Heart right ventricle (tissue), 16 donors: ENCODE measurements around the gene RNF157. TPM values are rescaled to one million over a fixed set of nuclear protein-coding genes. Genes with fewer than 3 reads are reported as not detected.
A peak's percentile ranks its signal among the peaks of the same experiment; 100 is the strongest.

Experiments
- ATAC-seq, 8 donors: fragments of 200-7000 bp; cut with Tn5 transposase; one replicate each; pipeline ENCODE4 v1.9.1; 2020; ENCODE audit warnings: mild to moderate bottlenecking in 8 of 8, moderate library complexity in 8 of 8, moderate number of reproducible peaks in 1 of 8
- DNase-seq, 2 donors: peaks; one replicate each; pipeline ENCODE4 v3.0.0-alpha.2; 2020
- H3K27ac ChIP-seq, 10 donors: fragments of 200-600 bp; sonication (generic) in 2 of 10; one replicate each; pipeline versions ENCODE4 v1.5.0 to v1.8.0; 2020 to 2022; ENCODE audit warnings: mild to moderate bottlenecking in 3 of 10
- H3K27me3 ChIP-seq, 7 donors: fragments of 200-600 bp; one replicate each; pipeline ENCODE4 v1.8.0; 2021 to 2022; ENCODE audit warnings: mild to moderate bottlenecking in 2 of 7
- H3K36me3 ChIP-seq, 9 donors: fragments of 200-600 bp; sonication (generic) in 1 of 9; one replicate each; pipeline versions ENCODE4 v1.5.0 to v1.8.0; 2020 to 2022; ENCODE audit warnings: mild to moderate bottlenecking in 2 of 9
- H3K4me1 ChIP-seq, 9 donors: fragments of 200-600 bp; sonication (generic) in 1 of 9; one replicate each; pipeline versions ENCODE4 v1.5.0 to v1.8.0; 2020 to 2022; ENCODE audit warnings: mild to moderate bottlenecking in 4 of 9
- H3K4me3 ChIP-seq, 10 donors: fragments of 200-600 bp; sonication (generic) in 2 of 10; one replicate each; pipeline versions ENCODE4 v1.5.0 to v1.8.0; 2020 to 2022; ENCODE audit warnings: mild to moderate bottlenecking in 7 of 10, moderate library complexity in 2 of 10
- H3K9me3 ChIP-seq, 11 donors: fragments of 200-600 bp in 10 of 11; sonication (generic) in 2 of 11; one replicate each; pipeline versions ENCODE4 v1.5.0 to v1.8.0; 2013 to 2022; ENCODE audit warnings: mild to moderate bottlenecking in 2 of 11, control low read depth in 1 of 11, moderate library complexity in 1 of 11
- CTCF ChIP-seq, 9 donors: fragments of 200-600 bp; sonication (generic) in 2 of 9; IDR thresholded peaks; one replicate each; pipeline versions ENCODE4 v1.5.0 to v1.8.0; 2021 to 2022; ENCODE audit warnings: antibody characterized with exemption in 9 of 9, mild to moderate bottlenecking in 5 of 9, moderate library complexity in 1 of 9
- WGBS, 2 donors: extraction: QIAGEN DNeasy Blood & Tissue Kit; methylation state at CpG; one replicate each; pipeline ENCODE4 v1.1.7; 2013; ENCODE audit warnings: inconsistent platforms in 1 of 2; 5-methylcytosine and 5-hydroxymethylcytosine counted together
- intact Hi-C, 10 donors: fragments of 100-400 bp; cut with DNase I; formaldehyde crosslinking; loops; one replicate each; pipeline versions ENCODE4 v1.11.1 to v1.14.2; 2022
- polyA plus RNA-seq, 2 donors: library from polyadenylated mRNA; stranded (reverse); fragments of 200-250 nt; gene quantifications; one replicate each; pipeline ENCODE4 v1.2.3, GENCODE V29; 2013
- total RNA-seq, 10 donors: library from RNA; stranded (reverse); fragmentation: NEBNext Ultra II Directional in 3 of 10; extraction: Animal tissue kit (Norgen Biotek cat#: 25700) in 3 of 10; gene quantifications; one replicate each; pipeline versions ENCODE4 v1.2.1 to v1.2.4, GENCODE V29; 2021 to 2023
- donor health status: Arrhythmogenic right ventricular cardiomyopathy.
- donor health status: ischemic (EF 13 %, LVEDD 7.1; RV severe dilation, severe dysfunction).
- donor health status: healthy with polysubstance abuse.
- donor health status: DM: no; HTN: yes; CAD: no.
- donor health status: DM: no; HTN: no; CAD: no.
- donor health status: ischemic (EF 25% LVEDD 6.9; RV normal size, moderate dysfunction).
- donor health status: ischemic (EF 25% LVEDD 5.7; RV mildly dilated, moderate dysfunction).
- donor health status: healthy.
- donor health status: DM: yes; HTN: yes; CAD: no.
- donor health status: Ischemic cardiomyopathy.
- donor health status: ischemic (EF 35%, LVEDD 5.7; RV mildly dilated, moderate dysfunction).
- donor health status: nonischemic (EF 11% LVEDD 7.7; RV severe dilation, severe dysfunction).
- donor health status: DM: yes; HTN: yes; CAD: no.
- donor health status: PGD.
- donor health status: ischemic (EF 29% LVEDD 5.4; RV normal size, mild dysfunction).
- donor health status: nonischemic (EF 23%, LVEDD 6.1; RV moderate dilation, normal function).

RNF157 gene
- total and polyA plus RNA-seq, 12 donors, result 1.3 to 18.8 (median 3.4) TPM

GRCh38 chr17:76182016-76182764, 58.1 kb downstream of the RNF157 start:
- no peak overlapping the region for H3K4me3 ChIP-seq
- no peaks in the 10 kb centered on the region for H3K27me3 ChIP-seq
- intact Hi-C loops, result loop anchor here in 8 of 10 donors (1.0 to 10.0 kb wide), 7 partner anchors 60 to 167 kb away; no protein-coding TSS in a partner anchor
- peaks cover 0 to 23% (median 3%) of the 10 kb centered on the region in 9 donors for H3K4me1 ChIP-seq
- DNase-seq (peak; percentile 85 to 89), ATAC-seq (peak; percentile 80 to 92 (median 86))
- H3K9me3 ChIP-seq, result no peaks in the 10 kb centered on the region
- WGBS, 2 donors, result 13 to 15% methylated on average over 11 of the region's 11 CpGs
- peak; percentile 71 to 93 (median 87) for TF ChIP-seq CTCF (IDR thresholded peaks at IDR 0.05)
- peak overlapping the region in 1 of 10 donors; percentile 61 for H3K27ac ChIP-seq
- H3K36me3 ChIP-seq, result no peaks in the 10 kb centered on the region

GRCh38 chr17:76179496-76180467, 60.5 kb downstream of the RNF157 start:
- no peak for DNase-seq
- Histone ChIP-seq H3K36me3 (no peaks in the 10 kb centered on the region), H3K9me3 (no peaks in the 10 kb centered on the region), H3K4me1 (peaks cover 0 to 23% (median 3%) of the 10 kb centered on the region in 9 donors), H3K27me3 (no peaks in the 10 kb centered on the region), H3K27ac (peak overlapping the region in 1 of 10 donors; percentile 75), H3K4me3 (no peak overlapping the region)
- intact Hi-C loops, result loop anchor here (2.0 to 10.0 kb wide), 6 partner anchors 55 to 165 kb away; no protein-coding TSS in a partner anchor
- no peak for ATAC-seq
- peak in 1 of 9 donors; percentile 23 for TF ChIP-seq CTCF (IDR thresholded peaks at IDR 0.05)
- WGBS, 2 donors, result 80 to 82% methylated on average over 6 of the region's 6 CpGs

- Histone ChIP-seq H3K27ac (peak overlapping the region in 1 of 10 donors; percentile 10), H3K27me3 (no peaks in the 10 kb centered on the region), H3K4me1 (peaks cover 0 to 23% (median 3%) of the 10 kb centered on the region in 9 donors), H3K9me3 (no peaks in the 10 kb centered on the region), H3K4me3 (no peak overlapping the region), H3K36me3 (no peaks in the 10 kb centered on the region)
- no peak for TF ChIP-seq CTCF (IDR thresholded peaks at IDR 0.05)
- intact Hi-C loops, result loop anchor here in 3 of 10 donors (10.0 kb wide), 1 partner anchor 53 kb away; no protein-coding TSS in a partner anchor
- ATAC-seq (peak in 1 of 8 donors; percentile 31), DNase-seq (no peak)
- WGBS, 2 donors, result 90 to 96% methylated on average over 10 of the region's 10 CpGs
Observed at GRCh38 chr17:76178124-76178523, 62.2 kb downstream of the RNF157 start.
